Chondrocyte (in vitro differentiated cells): ENCODE results near the gene GOLGA8N. TPM values are rescaled to one million over a fixed set of nuclear protein-coding genes. Genes with fewer than 3 reads are reported as not detected.
A peak's percentile ranks its signal among the peaks of the same experiment; 100 is the strongest.

Source experiments
- DNase-seq: peaks from one replicate; pipeline ENCODE4 v3.0.0; 2021; ENCODE audit warnings: mixed read lengths, low spot score
- H3K27ac Mint-ChIP-seq: one replicate; pipeline ENCODE4 v1.8.0; 2021; ENCODE audit warnings: mild to moderate bottlenecking, moderate library complexity, mixed read lengths; ENCODE audit not compliant: unreplicated experiment
- H3K27me3 Mint-ChIP-seq: 2 replicates; pipeline ENCODE4 v1.8.0; 2021; ENCODE audit warnings: low read depth, mixed read lengths
- H3K36me3 Mint-ChIP-seq: 2 replicates; pipeline ENCODE4 v1.8.0; 2021; ENCODE audit warnings: low read depth, mixed read lengths
- H3K4me1 Mint-ChIP-seq: 2 replicates; pipeline ENCODE4 v1.8.0; 2021; ENCODE audit warnings: low read depth, mild to moderate bottlenecking, mixed read lengths
- H3K4me3 Mint-ChIP-seq: one replicate; pipeline ENCODE4 v1.8.0; 2021; ENCODE audit warnings: mild to moderate bottlenecking, moderate library complexity, mixed read lengths; ENCODE audit not compliant: unreplicated experiment
- H3K9me3 Mint-ChIP-seq: 2 replicates; pipeline ENCODE4 v1.8.0; 2021; ENCODE audit warnings: low read depth, mixed read lengths
- CTCF ChIP-seq: fragments of 200-600 bp; sonication (generic); IDR thresholded peaks from 2 replicates; pipeline ENCODE4 v1.5.0; 2021; ENCODE audit warnings: antibody characterized with exemption, mild to moderate bottlenecking, moderate library complexity
- total RNA-seq: library from RNA; stranded (reverse); gene quantifications from 3 replicates; pipeline ENCODE4 v1.2.1, GENCODE V29; 2021

GOLGA8N gene
- total RNA-seq, 1 donor from 2014 or later: 6.8 TPM

GRCh38 chr15:32651229-32651837 is 58.1 kb downstream of the GOLGA8N start:
- H3K9me3 Mint-ChIP-seq: no peaks in the 10 kb centered on the region
- peaks cover 13% of the 10 kb centered on the region for H3K4me1 Mint-ChIP-seq
- no peak for DNase-seq
- H3K36me3 Mint-ChIP-seq: no peaks in the 10 kb centered on the region
- TF ChIP-seq CTCF: peak; percentile 94
- H3K27me3 Mint-ChIP-seq: no peaks in the 10 kb centered on the region
- no peak overlapping the region for H3K4me3 Mint-ChIP-seq
- H3K27ac Mint-ChIP-seq: peak overlapping the region; percentile 32

GRCh38 chr15:32652178-32652577 is 58.9 kb downstream of the GOLGA8N start:
- H3K27me3 Mint-ChIP-seq: no peaks in the 10 kb centered on the region

GRCh38 chr15:32656091-32656490 is 62.8 kb downstream of the GOLGA8N start:
- H3K4me3 Mint-ChIP-seq: no peak overlapping the region
- peaks cover 48% of the 10 kb centered on the region for H3K4me1 Mint-ChIP-seq
- no peak for TF ChIP-seq CTCF
- H3K9me3 Mint-ChIP-seq: no peaks in the 10 kb centered on the region
- H3K27me3 Mint-ChIP-seq: no peaks in the 10 kb centered on the region
- no peaks in the 10 kb centered on the region for H3K36me3 Mint-ChIP-seq
- DNase-seq: no peak
- no peak overlapping the region for H3K27ac Mint-ChIP-seq

More at GRCh38 chr15:32652178-32652577, 58.9 kb downstream of the GOLGA8N start:
- H3K4me3 Mint-ChIP-seq: no peak overlapping the region
- H3K4me1 Mint-ChIP-seq: peaks cover 18% of the 10 kb centered on the region
- TF ChIP-seq CTCF: no peak
- no peak overlapping the region for H3K27ac Mint-ChIP-seq
- no peaks in the 10 kb centered on the region for H3K9me3 Mint-ChIP-seq
- H3K36me3 Mint-ChIP-seq: no peaks in the 10 kb centered on the region
- DNase-seq: no peak

- Mint-ChIP-seq H3K27me3 (no peaks in the 10 kb centered on the region), H3K36me3 (no peaks in the 10 kb centered on the region), H3K9me3 (no peaks in the 10 kb centered on the region), H3K4me1 (peaks cover 45% of the 10 kb centered on the region), H3K4me3 (no peak overlapping the region), H3K27ac (no peak overlapping the region)
- no peak for DNase-seq
- no peak for TF ChIP-seq CTCF
Observed at GRCh38 chr15:32656496-32656895, 63.2 kb downstream of the GOLGA8N start.

Other genes starting within 250 kb of the GOLGA8N start
- gene GOLGA8K, start 190.2 kb upstream of the GOLGA8N start, total RNA-seq: 1.3 to 2.0 TPM (median 1.7 TPM) in 3 replicates
- 2.5 to 5.1 TPM (median 2.8 TPM) in 3 replicates for gene GOLGA8O, start 137.8 kb upstream of the GOLGA8N start, total RNA-seq
- 14.5 to 16.3 TPM (median 14.7 TPM) in 3 replicates for gene ARHGAP11A, start 22.0 kb downstream of the GOLGA8N start, total RNA-seq
- gene SCG5, start 48.3 kb downstream of the GOLGA8N start, total RNA-seq: 1.3 to 2.6 TPM (median 2.5 TPM) in 3 replicates
- 142 to 227 TPM (median 151 TPM) in 3 replicates for gene GREM1, start 124.5 kb downstream of the GOLGA8N start, total RNA-seq